Aorta (tissue), 5 donors: Measurements from ENCODE around the gene SPECC1. TPM values are rescaled to one million over a fixed set of nuclear protein-coding genes. Genes with fewer than 3 reads are reported as not detected.
A peak's percentile ranks its signal among the peaks of the same experiment; 100 is the strongest.

ENCODE experiments used
- ATAC-seq: fragments of 200-7000 bp; cut with Tn5 transposase; one replicate; pipeline ENCODE4 v1.9.1; 2022; ENCODE audit warnings: moderate library complexity; ENCODE audit not compliant: low FRiP score
- DNase-seq, 2 donors: peaks; one replicate each; pipeline ENCODE4 v3.0.0-alpha.2; 2020
- H3K27ac ChIP-seq, 2 donors: one replicate each; pipeline ENCODE4 v1.5.1; 2013; ENCODE audit warnings: low read length in 2 of 2, mild to moderate bottlenecking in 2 of 2, moderate library complexity in 2 of 2, control low read depth in 1 of 2, inconsistent platforms in 1 of 2, low read depth in 1 of 2
- H3K27me3 ChIP-seq, 2 donors: one replicate each; pipeline ENCODE4 v1.6.1; 2013; ENCODE audit warnings: control low read depth in 1 of 2, low read length in 1 of 2, mild to moderate bottlenecking in 1 of 2, moderate library complexity in 1 of 2; ENCODE audit not compliant: insufficient read depth in 2 of 2, control insufficient read depth in 1 of 2
- H3K36me3 ChIP-seq, 2 donors: one replicate each; pipeline ENCODE4 v1.6.1; 2013; ENCODE audit warnings: control low read depth in 1 of 2, low read length in 1 of 2, mild to moderate bottlenecking in 1 of 2; ENCODE audit not compliant: insufficient read depth in 2 of 2, control insufficient read depth in 1 of 2
- H3K4me1 ChIP-seq, 2 donors: one replicate each; pipeline ENCODE4 v1.6.1; 2013; ENCODE audit warnings: low read length in 2 of 2, control low read depth in 1 of 2, mild to moderate bottlenecking in 1 of 2, moderate library complexity in 1 of 2; ENCODE audit not compliant: insufficient read depth in 2 of 2, control insufficient read depth in 1 of 2
- H3K4me3 ChIP-seq, 2 donors: one replicate each; pipeline ENCODE4 v1.5.1; 2013; ENCODE audit warnings: low read length in 2 of 2, control low read depth in 1 of 2, mild to moderate bottlenecking in 1 of 2
- H3K9me3 ChIP-seq: one replicate; pipeline ENCODE4 v1.6.1; 2013; ENCODE audit warnings: mild to moderate bottlenecking, low read length; ENCODE audit not compliant: control insufficient read depth
- WGBS, 2 donors: extraction: QIAGEN DNeasy Blood & Tissue Kit; methylation state at CpG; one replicate each; pipeline ENCODE4 v1.1.7; 2013; 5-methylcytosine and 5-hydroxymethylcytosine counted together
- intact Hi-C, 2 donors: fragments of 100-400 bp; cut with DNase I; formaldehyde crosslinking; loops; one replicate each; pipeline versions ENCODE4 v1.14.2 to v1.15.0; 2022
- polyA plus RNA-seq, 2 donors: library from polyadenylated mRNA; stranded (reverse); fragments of 200-250 nt; gene quantifications; one replicate each; pipeline ENCODE4 v1.2.3, GENCODE V29; 2013
- total RNA-seq, 2 donors: library from RNA; stranded (reverse); fragmentation: NEBNext Ultra II Directional; extraction: Animal tissue kit (Norgen Biotek cat#: 25700); gene quantifications; one replicate each; pipeline ENCODE4 v1.2.1, GENCODE V29; 2021
- donor health status: healthy with polysubstance abuse.
- donor health status: Bipolar disorder and iron deficiency.
- donor health status: DM: no; HTN: no; CAD: no.
- donor health status: DM: no; HTN: no; CAD: no.
- donor health status: DM: yes; HTN: yes; CAD: no.

SPECC1 gene
- total and polyA plus RNA-seq, 4 donors, result 37.4 to 68.8 (median 50.3) TPM

GRCh38 chr17:20289984-20290383, 280.8 kb downstream of the SPECC1 start:
- Histone ChIP-seq H3K9me3 (no peaks in the 10 kb centered on the region), H3K4me3 (no peak overlapping the region), H3K27ac (no peak overlapping the region), H3K4me1 (no peaks in the 10 kb centered on the region), H3K27me3 (no peaks in the 10 kb centered on the region), H3K36me3 (peaks cover 0 to under 1% of the 10 kb centered on the region in 2 donors)
- no peak for DNase-seq
- intact Hi-C loops, result no loop called here
- 67 to 83% methylated on average over 3 of the region's 3 CpGs for WGBS, 2 donors
- ATAC-seq, result no peak

DNA sequence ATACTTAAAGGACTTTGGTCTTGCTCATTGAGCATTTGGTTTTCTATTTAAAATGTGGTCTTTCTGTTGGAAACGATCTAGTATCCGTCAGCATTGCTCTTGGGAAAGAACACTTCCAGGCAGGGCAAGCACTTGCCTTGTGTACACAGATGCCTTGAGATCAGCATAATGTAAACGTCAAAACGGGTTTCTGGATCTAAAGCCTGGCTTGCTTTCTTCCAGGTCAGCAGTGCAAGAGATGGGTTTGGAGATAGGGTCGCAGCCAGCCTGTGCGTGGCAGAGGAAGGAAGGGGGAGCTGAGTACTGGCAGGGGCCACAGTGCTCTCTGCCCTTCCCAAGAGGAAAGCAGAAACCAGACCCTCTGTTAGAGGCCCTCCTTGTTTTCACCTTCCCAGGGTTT, 282.7 kb downstream of the SPECC1 start:
- no peaks in the 10 kb centered on the region for H3K36me3 ChIP-seq
- ATAC-seq (no peak), DNase-seq (no peak)
- H3K9me3 ChIP-seq, result no peaks in the 10 kb centered on the region
- H3K4me1 ChIP-seq, result no peaks in the 10 kb centered on the region
- no peak overlapping the region for H3K4me3 ChIP-seq
- H3K27me3 ChIP-seq, result no peaks in the 10 kb centered on the region
- WGBS, 2 donors, result 68 to 71% methylated on average over 6 of the region's 6 CpGs
- intact Hi-C loops, result no loop called here
- no peak overlapping the region for H3K27ac ChIP-seq

DNA sequence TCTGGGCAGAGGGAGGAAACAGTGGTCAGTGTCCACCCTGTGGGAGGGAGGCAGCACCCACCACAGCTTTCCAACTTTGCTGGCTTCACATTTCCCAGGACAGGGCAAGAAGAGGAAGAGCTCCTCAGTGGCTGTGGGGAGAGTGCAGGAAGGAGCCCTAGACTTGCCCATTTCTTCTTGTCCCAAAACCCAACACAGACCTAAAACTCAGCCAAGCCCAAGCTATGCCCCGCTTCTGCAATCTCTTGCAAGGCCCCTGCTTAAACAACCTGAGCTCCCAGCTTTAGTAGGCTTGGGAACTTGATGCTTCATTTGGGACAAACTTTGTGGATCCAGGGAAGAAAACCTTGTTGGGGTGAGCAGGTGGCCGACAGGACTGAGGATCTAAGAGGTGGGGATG, 284.3 kb downstream of the SPECC1 start:
- no peak overlapping the region for H3K27ac ChIP-seq
- no peaks in the 10 kb centered on the region for H3K36me3 ChIP-seq
- intact Hi-C loops, result no loop called here
- no peak for DNase-seq
- no peaks in the 10 kb centered on the region for H3K9me3 ChIP-seq
- ATAC-seq, result no peak
- WGBS, 2 donors, result 95 to 97% methylated on average over 2 of the region's 2 CpGs
- no peak overlapping the region for H3K4me3 ChIP-seq
- H3K27me3 ChIP-seq, result no peaks in the 10 kb centered on the region
- no peaks in the 10 kb centered on the region for H3K4me1 ChIP-seq

GRCh38 chr17:20294120-20294519, 285.0 kb downstream of the SPECC1 start:
- DNase-seq, result no peak
- no peaks in the 10 kb centered on the region for H3K27me3 ChIP-seq
- H3K9me3 ChIP-seq, result no peaks in the 10 kb centered on the region
- H3K27ac ChIP-seq, result no peak overlapping the region
- no peaks in the 10 kb centered on the region for H3K4me1 ChIP-seq
- H3K4me3 ChIP-seq, result no peak overlapping the region
- intact Hi-C loops, result no loop called here
- 96 to 98% methylated on average over 6 of the region's 6 CpGs for WGBS, 2 donors
- H3K36me3 ChIP-seq, result no peaks in the 10 kb centered on the region
- no peak for ATAC-seq

GRCh38 chr17:20299013-20299412, 289.9 kb downstream of the SPECC1 start:
- intact Hi-C loops, result no loop called here
- 95 to 97% methylated on average over 3 of the region's 3 CpGs for WGBS, 2 donors
- Histone ChIP-seq H3K27me3 (no peaks in the 10 kb centered on the region), H3K9me3 (no peaks in the 10 kb centered on the region), H3K36me3 (no peaks in the 10 kb centered on the region), H3K27ac (no peak overlapping the region), H3K4me3 (no peak overlapping the region), H3K4me1 (no peaks in the 10 kb centered on the region)
- DNase-seq, result no peak
- ATAC-seq, result no peak

DNA sequence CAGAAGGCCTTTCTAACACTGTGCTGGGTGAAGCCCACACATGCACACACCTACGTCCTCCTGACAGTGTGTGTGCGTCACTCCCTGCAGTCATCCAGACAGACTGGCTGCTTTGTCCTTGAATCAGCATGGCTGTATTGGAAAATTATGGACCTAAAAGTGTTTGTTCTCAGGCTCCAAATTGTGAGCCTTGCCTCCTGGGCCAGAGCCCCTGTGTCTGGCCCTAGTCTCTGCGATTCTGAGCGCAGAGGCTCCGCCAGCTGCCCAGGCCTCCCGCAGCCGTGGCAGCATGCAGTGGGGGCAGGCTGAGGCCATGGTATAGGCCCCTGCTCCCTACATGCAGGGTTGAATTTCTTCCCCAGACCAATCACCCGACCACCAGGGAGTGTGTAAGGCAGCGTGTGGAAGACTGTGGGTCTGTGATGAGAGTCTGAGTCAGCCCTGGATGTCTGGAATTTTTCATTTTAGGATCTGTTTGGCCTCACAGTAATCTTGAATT, 291.3 kb downstream of the SPECC1 start:
- no peaks in the 10 kb centered on the region for H3K36me3 ChIP-seq
- H3K9me3 ChIP-seq, result no peaks in the 10 kb centered on the region
- no peaks in the 10 kb centered on the region for H3K27me3 ChIP-seq
- intact Hi-C loops, result loop anchor here in 1 of 2 donors (10.0 kb wide), 1 partner anchor 306 kb away; no protein-coding TSS in a partner anchor
- ATAC-seq (no peak), DNase-seq (no peak)
- WGBS, 2 donors, result 25 to 32% methylated on average over 9 of the region's 9 CpGs
- no peaks in the 10 kb centered on the region for H3K4me1 ChIP-seq
- H3K4me3 ChIP-seq, result no peak overlapping the region
- peak overlapping the region; percentile 8 to 30 for H3K27ac ChIP-seq

GRCh38 chr17:20302246-20302917, 293.2 kb downstream of the SPECC1 start:
- Histone ChIP-seq H3K27me3 (no peaks in the 10 kb centered on the region), H3K4me1 (no peaks in the 10 kb centered on the region), H3K9me3 (no peaks in the 10 kb centered on the region), H3K4me3 (no peak overlapping the region), H3K36me3 (no peaks in the 10 kb centered on the region), H3K27ac (no peak overlapping the region)
- DNase-seq (no peak), ATAC-seq (no peak)
- 30 to 34% methylated on average over 9 of the region's 9 CpGs for WGBS, 2 donors
- intact Hi-C loops, result loop anchor here in 1 of 2 donors (10.0 kb wide), 1 partner anchor 308 kb away; no protein-coding TSS in a partner anchor

DNA sequence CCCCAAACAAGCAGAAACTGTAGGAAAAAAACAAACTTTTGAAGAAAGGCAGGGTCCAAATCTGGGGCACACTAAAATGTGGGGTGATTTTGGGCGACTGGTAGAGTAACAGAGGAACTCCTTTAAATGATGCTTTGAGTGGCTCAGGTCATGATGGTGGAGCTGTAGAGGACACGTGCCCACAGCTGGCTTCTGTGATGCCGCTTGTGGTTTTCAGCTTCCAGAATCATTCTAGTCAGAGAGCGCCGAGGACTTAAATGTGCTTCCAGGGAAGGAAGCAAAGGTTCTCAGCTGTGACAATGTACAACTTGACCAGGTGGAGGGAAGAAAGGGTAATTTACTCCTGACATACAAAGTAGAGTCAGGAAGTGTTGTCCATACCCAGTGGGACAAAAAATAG, 295.8 kb downstream of the SPECC1 start:
- Histone ChIP-seq H3K4me1 (no peaks in the 10 kb centered on the region), H3K27me3 (no peaks in the 10 kb centered on the region), H3K4me3 (no peak overlapping the region), H3K36me3 (peaks cover 0 to 3% of the 10 kb centered on the region in 2 donors), H3K9me3 (no peaks in the 10 kb centered on the region), H3K27ac (no peak overlapping the region)
- WGBS, 2 donors, result 97 to 98% methylated on average over 5 of the region's 5 CpGs
- ATAC-seq (no peak), DNase-seq (no peak)
- intact Hi-C loops, result loop anchor here in 1 of 2 donors (10.0 kb wide), 1 partner anchor 310 kb away; no protein-coding TSS in a partner anchor

DNA sequence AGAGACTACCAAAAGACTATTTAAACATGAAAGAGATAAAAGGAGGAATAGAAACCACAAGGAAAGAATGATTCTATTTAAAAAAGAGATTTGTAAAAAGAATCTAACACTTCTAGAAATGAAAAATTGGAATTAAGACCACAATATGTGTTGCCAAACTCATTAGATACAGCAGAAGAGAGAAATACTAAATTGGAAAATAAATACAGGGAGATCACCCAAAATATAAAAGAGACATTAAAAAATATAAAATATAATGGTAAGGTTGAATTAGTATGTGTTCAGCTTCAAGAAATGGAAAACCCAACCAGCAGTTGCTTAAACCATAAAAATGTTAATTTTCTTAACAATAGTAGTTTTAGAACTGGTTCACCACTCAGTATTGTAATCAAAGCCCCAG, 297.8 kb downstream of the SPECC1 start:
- intact Hi-C loops, result loop anchor here in 1 of 2 donors (10.0 kb wide), 1 partner anchor 312 kb away; no protein-coding TSS in a partner anchor
- ATAC-seq (no peak), DNase-seq (no peak)
- Histone ChIP-seq H3K4me1 (no peaks in the 10 kb centered on the region), H3K27me3 (no peaks in the 10 kb centered on the region), H3K27ac (no peak overlapping the region), H3K4me3 (no peak overlapping the region), H3K9me3 (no peaks in the 10 kb centered on the region), H3K36me3 (peaks cover 0 to 5% of the 10 kb centered on the region in 2 donors)
